ENCODE data around the gene AP1S1.
"Not testable (repeated sequence)": the region's sequence is repeated elsewhere in the genome, so short reads cannot be mapped to it uniquely, and the experiment has no call there.

The AP1S1 gene

DNA sequence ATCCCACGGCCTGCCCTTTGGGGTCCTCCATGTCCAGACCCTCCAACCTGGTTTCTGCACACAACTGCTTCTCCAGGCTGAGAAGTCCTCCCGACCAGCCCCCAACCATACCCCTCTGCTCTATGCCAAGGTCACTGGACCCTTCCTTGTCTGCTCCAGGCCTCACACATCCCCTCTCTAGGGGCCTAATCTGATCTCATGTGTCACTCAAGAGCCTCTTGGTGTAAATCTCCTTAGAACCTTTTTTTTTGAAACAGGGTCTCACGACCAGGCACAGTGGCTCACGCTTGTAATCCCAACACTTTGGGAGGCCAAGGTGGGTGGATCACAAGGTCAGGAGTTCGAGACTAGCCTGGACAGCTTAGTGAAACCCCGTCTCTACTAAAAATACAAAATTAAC lies 44.9 kb upstream of the AP1S1 start:
- ChIA-PET POLR2A (ENCODE audit: low non-redundant PET) (interaction anchor here (0.6 to 1.0 kb wide), 2 partner anchors 17 to 73 kb away, joined by 3 to 4 read pairs; partner anchors contain the start of gene SERPINE1), CTCF (interaction anchor here (0.6 kb wide), 1 partner anchor 197 kb away, joined by 5 read pairs; no protein-coding TSS in a partner anchor)
- DNase-seq (ENCODE audit: low spot score), result no peak
- H3K27ac ChIP-seq, result peak overlapping the region; percentile 88
- TF ChIP-seq, protein P1, sequence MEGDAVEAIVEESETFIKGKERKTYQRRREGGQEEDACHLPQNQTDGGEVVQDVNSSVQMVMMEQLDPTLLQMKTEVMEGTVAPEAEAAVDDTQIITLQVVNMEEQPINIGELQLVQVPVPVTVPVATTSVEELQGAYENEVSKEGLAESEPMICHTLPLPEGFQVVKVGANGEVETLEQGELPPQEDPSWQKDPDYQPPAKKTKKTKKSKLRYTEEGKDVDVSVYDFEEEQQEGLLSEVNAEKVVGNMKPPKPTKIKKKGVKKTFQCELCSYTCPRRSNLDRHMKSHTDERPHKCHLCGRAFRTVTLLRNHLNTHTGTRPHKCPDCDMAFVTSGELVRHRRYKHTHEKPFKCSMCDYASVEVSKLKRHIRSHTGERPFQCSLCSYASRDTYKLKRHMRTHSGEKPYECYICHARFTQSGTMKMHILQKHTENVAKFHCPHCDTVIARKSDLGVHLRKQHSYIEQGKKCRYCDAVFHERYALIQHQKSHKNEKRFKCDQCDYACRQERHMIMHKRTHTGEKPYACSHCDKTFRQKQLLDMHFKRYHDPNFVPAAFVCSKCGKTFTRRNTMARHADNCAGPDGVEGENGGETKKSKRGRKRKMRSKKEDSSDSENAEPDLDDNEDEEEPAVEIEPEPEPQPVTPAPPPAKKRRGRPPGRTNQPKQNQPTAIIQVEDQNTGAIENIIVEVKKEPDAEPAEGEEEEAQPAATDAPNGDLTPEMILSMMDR (conservative IDR thresholded peaks at IDR 0.05; ENCODE audit: low read depth), result no peak

DNA sequence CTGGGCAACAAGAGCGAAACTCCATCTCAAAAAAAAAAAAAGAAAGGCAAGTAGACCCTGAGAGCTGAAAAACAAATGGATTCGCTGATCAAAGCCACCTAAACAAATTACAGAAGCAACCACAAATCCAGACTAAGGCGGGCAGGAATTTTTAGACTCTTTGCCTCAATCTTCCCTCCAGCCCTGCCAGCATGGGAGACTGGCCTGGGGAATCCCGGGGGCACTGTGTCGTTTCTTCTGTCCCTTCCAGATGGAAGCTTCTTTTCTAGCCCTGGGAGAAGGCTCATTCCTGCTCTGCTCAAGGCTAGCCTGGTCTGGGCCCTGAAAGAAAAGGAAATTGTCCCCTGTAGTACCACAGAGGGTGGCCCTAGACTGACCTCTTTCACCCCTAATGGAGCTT lies 43.0 kb upstream of the AP1S1 start:
- DNase-seq (ENCODE audit: low spot score), result no peak
- CTCF ChIA-PET, result interaction anchor here (0.5 kb wide), 1 partner anchor 29 kb away, joined by 3 read pairs; no protein-coding TSS in a partner anchor
- H3K27ac ChIP-seq, result peak overlapping the region; percentile 88
- POLR2A ChIA-PET (ENCODE audit: low non-redundant PET), result no interaction called here
- TF ChIP-seq, protein P1 (conservative IDR thresholded peaks at IDR 0.05; ENCODE audit: low read depth), result no peak

DNA sequence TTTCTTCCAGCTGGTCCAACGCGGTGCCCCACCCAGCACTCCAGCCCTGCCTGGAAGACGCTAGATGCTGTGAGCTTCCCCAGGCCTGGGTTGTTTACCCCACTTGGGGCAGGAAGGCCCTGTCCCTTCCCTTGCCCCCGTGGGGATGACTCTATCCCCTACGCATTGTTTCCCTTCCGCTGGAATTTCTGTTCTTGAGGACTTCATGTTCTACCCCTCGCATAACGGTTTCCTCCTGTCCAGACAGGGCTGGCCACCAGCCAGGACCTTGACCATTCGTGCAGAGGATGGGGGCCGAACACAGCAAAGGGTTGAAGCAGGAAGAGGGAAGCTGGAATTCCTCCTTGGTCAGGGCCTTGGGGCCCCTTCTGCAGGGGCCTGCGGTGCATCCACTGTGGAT lies 42.0 kb upstream of the AP1S1 start:
- CTCF ChIA-PET, result interaction anchor here (0.6 kb wide), 1 partner anchor 368 kb away, joined by 3 read pairs; no protein-coding TSS in a partner anchor
- POLR2A ChIA-PET (ENCODE audit: low non-redundant PET), result no interaction called here
- H3K27ac ChIP-seq, result peak overlapping the region; percentile 88
- TF ChIP-seq, protein P1 (conservative IDR thresholded peaks at IDR 0.05; ENCODE audit: low read depth), result no peak
- no peak for DNase-seq (ENCODE audit: low spot score)

- peak overlapping the region; percentile 88 for H3K27ac ChIP-seq
- CTCF ChIA-PET, result interaction anchor here (0.5 to 0.7 kb wide), 2 partner anchors 97 to 219 kb away, joined by 3 read pairs; no protein-coding TSS in a partner anchor
- POLR2A ChIA-PET (ENCODE audit: low non-redundant PET); DNase-seq (ENCODE audit: low spot score): not testable (repeated sequence)
Measured at GRCh38 chr7:101113140-101113539, 41.1 kb upstream of the AP1S1 start.

GRCh38 chr7:101113836-101114235 lies 40.4 kb upstream of the AP1S1 start:
- TF ChIP-seq, protein P1 (conservative IDR thresholded peaks at IDR 0.05; ENCODE audit: low read depth), result no peak
- no peak for DNase-seq (ENCODE audit: low spot score)
- ChIA-PET POLR2A (ENCODE audit: low non-redundant PET) (no interaction called here), CTCF (interaction anchor here (0.6 to 0.7 kb wide), 2 partner anchors 191 to 220 kb away, joined by 3 read pairs; no protein-coding TSS in a partner anchor)
- H3K27ac ChIP-seq, result peak overlapping the region; percentile 58

GRCh38 chr7:101114492-101114891 lies 39.8 kb upstream of the AP1S1 start:
- ChIA-PET CTCF (no interaction called here), POLR2A (ENCODE audit: low non-redundant PET) (interaction anchor here (0.6 kb wide), 1 partner anchor 21 kb away, joined by 3 read pairs; no protein-coding TSS in a partner anchor)
- H3K27ac ChIP-seq, result peak overlapping the region; percentile 58
- TF ChIP-seq, protein P1 (conservative IDR thresholded peaks at IDR 0.05; ENCODE audit: low read depth), result no peak
- no peak for DNase-seq (ENCODE audit: low spot score)

DNA sequence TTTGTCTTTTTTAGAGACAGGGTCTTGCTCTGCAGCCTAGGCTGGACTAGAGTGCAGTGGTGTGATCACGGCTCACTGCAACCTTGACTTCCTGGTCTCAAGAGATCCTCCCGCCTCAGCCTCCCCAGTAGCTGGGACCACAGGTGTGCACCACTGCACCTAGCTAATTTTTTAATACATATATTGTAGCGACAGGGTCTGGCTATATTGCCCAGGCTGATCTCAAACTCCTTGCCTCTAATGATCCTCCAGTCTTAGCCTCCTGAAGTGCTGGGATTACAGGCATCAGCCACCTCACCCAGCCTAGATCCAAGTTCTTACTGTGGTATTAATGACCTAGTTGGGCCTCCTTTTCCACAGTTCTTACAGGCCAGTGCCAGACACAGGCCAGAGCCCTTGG lies 39.1 kb upstream of the AP1S1 start:
- H3K27ac ChIP-seq, result peak overlapping the region; percentile 58
- ChIA-PET POLR2A (ENCODE audit: low non-redundant PET) (no interaction called here), CTCF (interaction anchor here (0.6 kb wide), 1 partner anchor 49 kb away, joined by 3 read pairs; no protein-coding TSS in a partner anchor)
- no peak for DNase-seq (ENCODE audit: low spot score)
- TF ChIP-seq, protein P1 (conservative IDR thresholded peaks at IDR 0.05; ENCODE audit: low read depth), result no peak
